Measurements from ENCODE around the gene CIITA.
"Not testable (repeated sequence)": the region's sequence is repeated elsewhere in the genome, so short reads cannot be mapped to it uniquely, and the experiment has no call there.

Gene CIITA

DNA sequence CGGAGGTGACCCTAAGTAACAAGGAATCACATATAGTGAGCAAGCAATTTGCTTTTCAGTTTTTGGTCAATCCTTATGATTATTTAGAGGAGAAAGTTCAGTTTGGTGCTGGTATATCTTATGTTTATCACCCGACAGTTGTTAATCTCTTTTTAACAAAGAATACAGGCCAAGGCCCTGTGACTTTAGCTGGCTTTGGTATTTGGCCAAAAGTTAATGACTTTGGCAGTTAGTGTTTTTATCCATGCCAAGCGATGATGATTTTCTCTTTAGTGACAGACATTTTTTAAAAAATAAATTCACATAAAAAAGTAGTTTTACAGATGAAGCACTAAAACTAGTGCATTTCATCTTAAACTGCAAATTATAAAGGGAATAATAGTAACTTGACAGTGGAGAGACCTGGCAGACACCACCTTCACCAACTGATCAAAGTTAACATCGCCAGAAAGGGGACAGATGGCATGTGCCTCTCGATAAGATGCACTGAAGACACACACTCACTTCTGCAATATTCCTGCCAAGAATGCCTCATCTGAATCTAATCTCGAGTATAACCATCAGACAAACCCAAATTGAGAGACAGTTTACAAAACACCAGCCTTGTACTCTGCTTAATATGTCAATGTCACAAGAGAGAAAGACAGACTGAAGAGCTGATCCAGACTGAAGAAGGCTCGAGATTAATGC is 58.4 kb downstream of the CIITA start:
- DNase-seq (ENCODE audit: low read depth, low spot score), result no peak

DNA sequence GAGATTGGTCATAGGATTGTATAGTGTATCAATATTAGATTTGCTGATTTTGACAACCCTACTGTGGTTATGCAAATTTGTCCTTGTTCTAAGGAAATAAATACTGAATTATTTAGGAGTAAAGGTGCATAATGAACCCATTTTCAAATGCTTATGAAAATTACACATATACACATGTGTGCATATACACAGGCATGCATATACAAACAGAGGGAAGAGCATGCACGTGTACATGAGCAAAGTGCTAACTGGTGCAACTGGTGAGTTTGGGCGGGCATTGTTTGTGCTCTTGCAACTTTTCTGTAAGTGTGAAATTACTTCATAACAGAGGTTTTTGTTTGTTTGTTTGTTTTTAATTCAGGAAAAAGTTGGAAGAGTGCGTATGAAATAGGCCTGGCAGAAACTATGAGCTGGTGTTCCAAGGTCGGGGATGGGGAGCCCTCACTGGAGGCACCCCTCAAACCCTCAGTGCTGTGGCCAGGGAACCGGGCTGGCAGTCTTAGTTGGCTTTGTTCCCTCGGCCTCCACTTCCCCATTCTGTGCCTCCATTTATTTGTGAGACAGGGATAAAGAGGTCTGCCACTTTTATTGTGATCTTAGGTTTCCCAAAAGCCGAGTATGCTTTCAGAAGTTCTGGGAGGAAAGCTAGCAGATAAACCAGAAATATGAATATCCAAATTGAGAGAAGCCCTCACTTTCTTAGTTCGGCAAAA is 59.4 kb downstream of the CIITA start:
- no peak for DNase-seq (ENCODE audit: low read depth, low spot score)

DNA sequence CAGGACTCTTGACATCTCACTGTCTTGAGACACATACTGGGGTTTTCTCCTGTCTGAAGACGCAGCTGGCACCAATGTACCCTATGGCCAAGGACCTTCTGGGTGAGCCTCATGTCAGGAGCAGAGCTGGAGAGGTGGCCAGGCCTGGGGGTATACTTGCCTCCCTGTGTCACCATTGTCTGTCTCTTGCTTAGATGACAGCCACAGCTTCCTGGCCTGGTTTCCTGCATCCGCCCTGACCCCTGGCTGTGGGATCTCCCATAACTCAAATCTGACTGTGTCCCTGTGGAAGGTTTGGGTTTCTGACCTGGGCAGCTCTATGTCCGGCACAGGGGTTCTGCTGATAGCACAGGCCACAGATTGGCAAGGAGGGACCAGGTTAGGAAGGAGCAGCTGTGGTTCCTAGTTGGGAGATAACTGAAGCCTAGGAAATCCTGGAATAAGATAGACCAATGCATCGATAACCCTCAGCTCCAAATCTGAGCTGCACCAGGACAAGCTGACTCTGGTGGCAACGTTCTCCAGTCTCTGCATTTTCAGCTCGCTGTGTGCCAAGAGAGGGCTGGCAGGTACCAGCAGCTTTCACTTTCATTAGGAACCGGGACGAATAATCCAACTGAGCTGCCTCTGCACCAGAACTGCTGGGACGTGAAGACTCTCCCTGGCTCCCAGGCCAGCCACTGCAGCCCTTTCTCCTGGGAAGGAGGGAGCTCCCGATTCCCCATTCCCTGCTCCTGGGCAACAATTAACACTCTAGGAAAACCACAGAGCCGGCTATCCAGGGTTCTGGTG is 60.3 kb downstream of the CIITA start:
- no peak for DNase-seq (ENCODE audit: low read depth, low spot score)

DNA sequence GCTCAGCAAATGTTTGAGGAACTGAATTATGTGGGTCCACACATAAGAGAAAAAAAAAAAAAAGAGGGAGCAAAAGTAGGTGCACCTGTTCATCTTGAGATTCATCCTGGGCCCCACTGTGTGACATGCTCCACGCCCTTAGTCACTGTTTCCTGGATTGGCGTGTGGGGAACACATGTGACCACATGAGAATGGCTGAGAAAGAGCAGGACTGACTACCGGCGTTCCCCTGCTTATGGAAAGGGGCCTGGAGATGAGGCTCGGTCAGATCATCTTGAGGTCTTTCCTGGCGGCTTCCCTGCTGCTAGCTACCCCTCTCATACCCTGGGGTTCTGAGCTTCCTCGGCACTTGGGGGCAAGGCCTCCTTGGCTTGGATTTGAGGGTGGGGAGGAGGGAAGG is 61.3 kb downstream of the CIITA start:
- DNase-seq (ENCODE audit: low read depth, low spot score), result no peak

DNA sequence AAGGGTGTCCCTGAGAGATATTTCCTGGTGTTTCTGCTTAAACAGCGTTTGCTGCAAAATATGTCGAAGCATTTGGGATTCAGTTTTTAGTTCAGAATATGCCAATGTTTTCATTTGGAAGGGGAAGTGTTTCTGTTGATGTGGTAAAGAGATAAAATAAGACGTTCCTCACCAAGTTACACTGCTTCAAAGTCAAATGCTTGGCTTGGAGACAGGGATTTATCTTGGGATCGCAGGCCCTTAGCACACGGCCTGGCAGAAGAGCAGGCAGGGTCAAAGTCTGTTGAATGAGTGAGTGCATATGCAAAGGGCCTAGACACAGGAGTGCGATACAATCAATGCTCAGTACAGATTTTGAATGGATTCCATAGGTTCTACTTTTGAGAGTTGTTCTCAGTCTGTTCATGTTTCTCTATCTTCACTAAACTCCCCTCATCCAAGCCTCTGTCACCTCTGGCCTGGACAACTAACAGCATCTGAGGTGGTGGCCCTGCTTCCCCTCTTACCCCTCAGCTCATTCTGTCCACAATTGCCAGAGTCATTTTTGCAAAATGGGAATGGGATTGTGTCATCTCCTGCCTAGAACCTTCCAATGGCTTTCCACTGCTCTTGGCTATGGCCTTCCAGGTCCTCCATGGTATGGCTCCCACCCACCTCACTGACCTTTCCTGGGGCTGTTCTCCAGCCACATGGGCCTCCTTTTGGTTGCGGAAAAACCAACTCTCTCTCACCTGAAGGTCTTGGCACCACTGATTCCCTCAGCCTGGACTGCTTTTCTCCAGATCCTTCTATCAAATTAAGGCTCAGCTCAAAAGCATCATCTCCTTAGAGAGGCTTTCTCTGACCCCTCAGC is 62.0 kb downstream of the CIITA start:
- DNase-seq (ENCODE audit: low read depth, low spot score), result no peak

DNA sequence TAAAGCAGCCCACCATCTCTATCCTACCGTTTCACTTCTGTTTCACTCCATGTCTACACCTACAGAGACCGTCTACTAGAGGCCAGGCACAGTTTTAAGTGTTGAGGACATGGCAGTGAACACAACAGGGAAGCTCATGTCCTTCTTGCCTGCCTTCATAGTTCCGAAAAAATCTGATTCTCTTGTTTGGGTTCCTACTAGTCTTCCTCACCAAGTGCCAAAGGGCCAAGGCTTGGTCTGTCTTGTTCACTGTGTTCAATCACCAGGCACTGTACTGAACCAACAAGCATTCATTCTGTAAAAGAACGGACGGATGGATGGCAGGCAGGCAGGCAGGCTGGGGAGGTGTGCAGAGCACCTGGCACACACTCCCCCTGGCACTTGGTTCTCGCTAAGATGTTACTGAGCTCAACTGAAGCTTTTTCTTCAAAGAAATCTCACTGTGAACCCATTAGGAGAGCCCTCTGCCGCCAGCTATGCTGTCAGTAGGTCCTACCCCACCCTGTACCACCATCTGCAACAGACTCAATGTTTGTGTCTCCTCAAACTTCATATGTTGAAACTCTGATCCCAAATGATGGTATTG is 62.7 kb downstream of the CIITA start:
- DNase-seq (ENCODE audit: low read depth, low spot score), result no peak

DNA sequence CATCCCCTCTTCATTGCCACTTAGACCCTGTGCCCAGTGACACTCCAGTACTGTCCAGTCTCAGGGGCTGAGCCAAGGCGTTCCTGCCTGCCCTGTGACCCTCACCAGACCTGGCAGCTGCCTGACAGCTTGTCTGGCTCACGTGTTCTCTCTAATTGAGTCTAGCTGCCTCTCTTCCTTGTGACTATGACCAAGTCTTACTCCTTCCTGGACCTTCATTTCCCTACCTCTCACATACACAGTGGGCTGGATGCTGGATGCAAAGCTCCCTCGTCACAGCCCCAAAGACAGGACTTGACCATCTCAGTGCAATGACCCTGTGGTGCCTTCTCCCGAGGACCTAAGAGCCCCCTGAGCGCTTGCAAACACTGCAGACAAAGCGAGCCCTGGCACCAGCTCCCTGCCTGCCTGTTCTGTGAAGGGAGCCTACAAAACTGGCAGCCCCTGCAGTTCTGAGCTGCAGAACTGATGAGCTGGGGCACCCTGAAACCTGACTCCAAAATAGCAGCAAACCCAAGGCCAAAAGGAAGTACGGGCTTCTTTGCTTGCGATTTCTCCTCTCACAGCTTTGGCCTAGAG is 63.6 kb downstream of the CIITA start:
- no peak for DNase-seq (ENCODE audit: low read depth, low spot score)

DNA sequence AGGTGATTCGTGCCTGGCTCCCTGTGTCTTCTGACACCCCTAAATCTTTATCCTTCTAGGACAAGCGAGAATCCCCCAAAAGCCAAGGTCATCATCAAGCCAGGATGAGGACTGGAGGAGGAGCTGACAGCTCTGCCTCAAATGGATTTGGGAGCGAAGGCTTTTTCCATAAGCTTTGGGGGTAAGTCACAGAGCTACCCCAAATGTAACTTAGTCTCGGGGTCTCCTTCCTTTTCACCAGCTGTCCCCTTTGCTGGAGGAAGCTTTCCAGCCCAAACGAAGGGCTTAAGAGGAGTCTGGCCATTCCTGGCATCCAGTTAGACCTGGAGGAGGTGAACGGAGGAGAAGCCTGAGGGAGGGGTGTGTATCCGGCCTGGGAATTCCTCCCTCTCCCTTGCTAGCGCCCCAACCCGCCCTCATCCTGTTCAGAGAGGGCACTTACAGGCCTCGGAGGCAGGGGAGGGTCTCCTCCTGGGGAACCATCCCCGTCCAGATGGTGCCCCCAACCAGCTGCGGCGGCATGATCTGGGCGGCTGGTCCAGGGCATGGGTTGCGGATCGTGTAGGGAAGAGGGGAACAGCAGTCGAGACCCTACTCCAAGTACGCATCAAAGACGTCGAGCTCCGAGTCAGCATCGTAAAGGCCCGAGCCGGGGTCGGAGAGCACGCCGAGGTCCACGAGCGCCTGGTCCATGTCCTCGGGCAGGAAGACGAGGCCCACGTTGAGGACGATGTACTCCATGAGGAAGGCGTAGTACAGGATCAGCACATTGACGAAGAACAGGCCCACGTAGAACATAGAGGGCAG is 64.3 kb downstream of the CIITA start:
- no peak for DNase-seq (ENCODE audit: low read depth, low spot score)

DNA sequence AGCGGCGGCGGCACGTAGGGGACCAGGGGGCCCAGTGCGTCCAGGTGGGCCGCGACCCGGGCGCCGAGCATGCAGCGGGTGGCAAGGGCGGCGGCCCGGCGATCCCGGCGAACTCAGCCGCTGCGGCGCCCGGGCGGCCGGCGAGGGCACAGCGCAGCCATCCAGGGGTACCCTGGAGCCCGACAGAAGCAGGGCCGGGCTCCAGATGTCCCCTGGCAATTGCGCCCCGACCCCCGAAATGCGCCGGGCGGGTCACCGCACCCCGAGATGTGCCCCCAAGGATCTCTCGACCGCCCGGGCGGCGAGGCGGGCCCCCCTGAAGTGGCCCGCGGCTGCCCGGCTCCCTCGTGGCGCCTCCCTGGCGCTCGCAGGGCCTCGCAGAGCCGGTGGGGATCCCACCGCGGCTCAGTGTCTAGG is 64.9 kb downstream of the CIITA start:
- DNase-seq (ENCODE audit: low read depth, low spot score), result not testable (repeated sequence)

DNA sequence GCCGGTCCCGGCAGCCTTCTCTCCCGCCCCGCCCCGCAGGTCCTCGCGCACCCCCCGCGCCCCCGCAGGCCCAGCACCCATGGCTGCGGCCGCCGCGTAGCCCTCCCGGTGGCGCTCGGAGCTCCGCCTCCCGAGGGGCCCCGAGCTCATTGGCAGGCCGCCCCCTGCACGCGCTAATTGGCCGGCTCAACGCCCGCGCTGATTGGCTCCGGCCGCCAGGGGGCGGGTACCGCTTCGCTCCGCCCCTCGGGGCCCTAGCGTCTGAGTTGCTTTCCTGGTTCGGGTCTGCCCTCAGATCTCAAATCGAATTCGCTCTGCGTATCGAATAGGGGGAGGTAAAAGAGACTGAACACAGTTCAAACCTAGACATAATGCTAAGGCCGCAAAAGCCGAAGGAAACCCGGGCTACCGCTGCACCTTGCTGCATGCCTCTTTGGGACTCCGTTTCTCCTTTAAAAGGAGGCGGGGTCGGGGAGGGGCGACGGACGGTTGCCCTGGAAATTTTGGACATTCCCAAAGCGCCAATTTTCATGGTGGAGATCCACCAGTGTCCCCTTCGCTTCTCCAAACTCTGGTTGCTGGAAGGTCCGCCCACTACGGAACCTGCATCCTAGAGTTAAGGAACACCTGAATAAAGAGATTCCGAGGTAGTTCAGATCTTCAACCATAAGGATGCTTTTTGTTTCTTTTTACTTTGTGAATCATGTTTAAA is 65.5 kb downstream of the CIITA start, which contains the start of gene DEXI:
DEXI (minus strand) TSS at position 117 of the 712 bp plus-strand sequence. CDS start 463 bp downstream, outside the sequence.
- peak; percentile 97 for DNase-seq (ENCODE audit: low read depth, low spot score)

DNA sequence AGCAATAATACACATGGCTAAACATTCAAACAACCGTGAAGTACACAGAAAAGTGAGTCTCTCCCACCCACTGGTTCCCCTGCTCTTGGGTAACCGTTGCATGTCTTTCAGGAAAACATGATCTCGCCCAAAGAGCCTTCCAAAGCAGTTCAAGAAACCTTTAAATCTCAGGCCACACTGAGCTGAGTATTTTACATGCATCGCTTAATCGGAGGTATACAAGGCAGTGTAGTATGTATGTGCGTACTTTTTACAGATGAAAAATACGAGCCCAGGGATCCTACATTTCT is 66.0 kb downstream of the CIITA start:
- no peak for DNase-seq (ENCODE audit: low read depth, low spot score)

DNA sequence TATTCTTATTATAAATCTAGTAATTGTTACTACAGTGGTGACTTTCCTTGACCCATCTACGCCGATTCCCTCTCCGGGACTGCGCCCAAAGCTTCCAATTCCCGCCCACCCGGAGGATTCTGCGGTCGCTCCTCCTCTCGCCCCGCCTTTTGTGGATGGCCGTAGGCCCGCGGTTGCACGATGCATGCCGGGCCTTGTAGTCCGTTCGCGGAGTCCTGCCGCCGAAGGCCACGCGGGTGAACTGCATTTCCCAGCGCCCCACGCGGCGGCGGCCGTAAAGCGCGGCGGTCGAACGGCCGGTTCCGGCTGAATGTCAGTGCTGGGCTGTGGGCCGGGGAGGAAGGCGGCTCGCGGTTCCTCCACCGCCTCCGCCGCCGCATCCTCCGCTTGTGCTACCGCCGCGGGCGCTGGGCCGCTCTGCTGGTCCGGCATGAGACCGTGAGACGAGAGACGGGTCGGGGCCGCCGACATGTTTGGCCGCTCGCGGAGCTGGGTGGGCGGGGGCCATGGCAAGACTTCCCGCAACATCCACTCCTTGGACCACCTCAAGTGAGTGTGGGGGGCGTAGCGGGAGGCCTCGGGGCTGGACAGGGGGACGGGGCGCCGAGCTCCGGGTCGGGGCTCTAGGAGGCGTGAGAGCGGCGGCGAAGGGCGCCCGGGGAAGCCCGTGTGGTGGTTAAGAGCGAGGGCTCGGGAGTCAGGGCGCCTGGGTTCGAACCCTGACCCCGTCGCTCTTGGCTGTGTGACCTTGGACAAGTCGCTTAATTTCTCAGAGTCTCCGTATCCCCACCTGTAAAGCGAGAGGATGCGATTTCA is 67.5 kb downstream of the CIITA start, which contains the start of gene CLEC16A:
CLEC16A (plus strand) TSS at position 316 of the 816 bp plus-strand sequence; CDS start at position 470, 154 bp downstream.
- DNase-seq (ENCODE audit: low read depth, low spot score), result peak; percentile 99

DNA sequence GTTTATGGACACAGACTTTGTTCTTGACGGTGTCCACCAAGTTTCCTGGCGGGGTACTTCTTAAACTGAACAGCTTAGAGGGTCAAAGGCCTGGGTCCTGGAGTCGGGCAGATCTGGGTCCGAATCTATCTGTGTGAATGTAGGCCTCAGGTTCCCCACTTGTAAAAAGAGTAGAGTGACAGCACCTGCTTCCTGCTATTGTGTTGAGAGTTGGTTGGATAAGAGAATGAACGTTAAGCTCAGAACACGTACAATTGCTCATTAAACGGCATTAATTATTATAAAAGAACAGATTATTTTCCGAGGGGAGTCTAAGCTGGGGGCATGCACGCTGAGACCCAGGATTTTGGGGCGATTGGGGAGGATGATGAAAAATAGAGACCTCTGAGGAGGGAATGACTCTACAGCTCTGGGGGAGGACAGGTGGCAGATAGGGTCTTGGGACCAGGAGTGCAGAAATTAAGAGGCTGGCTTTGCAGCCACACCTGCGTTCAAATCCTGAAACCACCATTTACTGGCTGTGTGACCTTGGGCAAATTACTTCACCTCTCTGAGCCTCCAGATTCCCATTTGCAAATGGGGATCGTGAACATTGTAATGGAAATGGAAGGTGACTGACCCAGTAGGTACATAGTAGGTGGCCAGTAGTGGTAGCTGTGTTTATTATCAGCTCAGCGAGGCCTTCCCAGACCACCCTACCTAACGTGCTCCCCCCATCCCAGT is 68.2 kb downstream of the CIITA start:
- no peak for DNase-seq (ENCODE audit: low read depth, low spot score)

DNA sequence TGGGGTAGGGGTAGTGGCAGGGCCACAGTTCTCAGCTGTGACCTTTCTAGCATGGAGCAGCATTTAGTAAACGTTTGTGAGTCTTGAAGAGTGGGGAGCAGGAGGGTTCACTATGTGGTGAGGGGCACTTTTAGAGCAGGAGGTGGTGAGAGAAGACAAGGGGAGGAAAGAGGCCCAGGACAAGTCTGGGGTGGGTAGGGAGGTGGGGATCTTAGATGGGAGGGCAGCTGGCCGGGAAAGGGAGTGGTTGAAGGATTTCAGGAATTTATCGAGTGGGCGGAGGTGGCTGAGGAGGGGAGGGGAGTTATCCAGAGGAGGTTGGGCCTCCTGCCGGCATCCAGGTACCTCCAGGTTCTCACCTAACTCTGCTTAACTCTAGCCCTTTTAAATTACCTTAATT is 69.3 kb downstream of the CIITA start:
- DNase-seq (ENCODE audit: low read depth, low spot score), result no peak

DNA sequence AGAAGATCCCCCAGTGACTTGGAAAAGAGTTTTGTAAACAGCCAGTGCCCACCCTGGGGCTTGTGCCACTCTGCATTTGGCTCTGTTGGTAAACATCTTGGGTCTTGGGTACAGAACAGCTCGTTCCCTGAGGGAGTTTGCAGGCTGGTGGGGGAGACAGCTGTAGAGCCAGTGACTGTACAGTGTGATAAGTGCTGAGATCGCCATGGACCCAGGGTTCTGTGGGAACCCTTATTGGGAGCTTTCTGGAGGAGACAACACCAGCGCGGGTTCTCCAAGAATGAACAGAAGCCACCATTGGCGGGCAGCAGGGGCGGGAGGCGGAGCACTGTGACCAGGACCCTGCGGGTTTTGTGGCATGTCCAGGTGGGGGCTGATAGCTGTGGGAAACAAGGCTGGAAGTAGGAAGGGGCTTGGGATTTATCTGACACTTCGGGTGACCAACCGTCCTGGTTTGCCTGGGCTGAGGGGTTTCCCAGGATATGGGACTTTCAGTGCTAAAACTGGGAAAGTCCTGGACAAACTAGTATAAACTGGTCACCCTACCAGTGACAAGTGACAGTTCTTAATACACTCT is 70.3 kb downstream of the CIITA start:
- no peak for DNase-seq (ENCODE audit: low read depth, low spot score)

DNA sequence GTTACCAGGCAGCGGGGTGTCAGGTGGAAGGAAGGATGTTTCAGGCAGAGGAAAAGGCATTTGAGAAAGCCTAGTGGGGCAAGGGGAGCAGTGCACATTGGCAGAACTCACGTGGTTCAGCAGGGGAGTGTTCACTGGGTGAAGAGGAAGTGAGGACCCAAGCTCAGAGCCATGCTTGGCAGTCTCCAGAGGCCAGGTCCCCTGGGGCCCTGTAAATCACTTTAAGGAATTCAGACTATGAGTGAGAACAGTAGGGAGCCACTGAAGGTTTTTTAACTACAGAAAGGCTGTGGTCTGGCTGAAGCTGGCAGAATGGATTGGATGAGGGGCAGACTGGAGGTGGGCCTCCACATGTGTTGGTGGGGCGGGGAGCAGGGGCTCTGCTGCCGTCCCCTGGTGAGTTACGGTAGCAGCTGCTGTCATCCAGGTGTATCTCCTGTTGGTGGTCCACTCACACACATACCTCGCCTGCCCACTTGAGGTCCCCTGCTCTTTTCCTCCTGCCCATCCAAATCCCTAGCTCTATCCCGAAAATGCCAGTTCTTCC is 72.5 kb downstream of the CIITA start:
- DNase-seq (ENCODE audit: low read depth, low spot score), result peak; percentile 56

DNA sequence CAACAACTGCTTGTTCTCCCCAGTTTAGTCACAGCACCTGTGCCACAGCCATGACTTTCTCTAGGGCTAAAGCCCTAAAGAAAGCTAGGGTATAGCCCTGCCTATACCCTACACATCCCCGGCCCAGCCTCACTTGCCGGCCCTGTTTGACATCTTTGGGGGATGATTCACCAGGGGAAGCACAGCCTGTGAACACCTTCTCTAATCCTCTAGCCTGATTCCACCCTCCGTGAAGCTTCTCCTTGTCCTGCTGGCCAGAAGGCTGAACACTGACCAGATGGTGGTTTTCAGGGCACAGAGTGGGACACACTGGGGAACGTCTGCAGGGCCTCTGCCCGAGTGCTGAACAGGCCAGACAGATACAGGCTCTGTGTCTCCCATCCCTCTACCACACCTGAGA is 73.4 kb downstream of the CIITA start:
- DNase-seq (ENCODE audit: low read depth, low spot score), result no peak
